SIG-M5 (cell line): Measurements from ENCODE around the gene KRT4.
"Not testable (repeated sequence)": the region's sequence is repeated elsewhere in the genome, so short reads cannot be mapped to it uniquely, and the experiment has no call there.

Source experiments
- DNase-seq: peaks from one replicate; lab custom pipeline; 2025; lab: John Stamatoyannopoulos, UW

The KRT4 gene

DNA sequence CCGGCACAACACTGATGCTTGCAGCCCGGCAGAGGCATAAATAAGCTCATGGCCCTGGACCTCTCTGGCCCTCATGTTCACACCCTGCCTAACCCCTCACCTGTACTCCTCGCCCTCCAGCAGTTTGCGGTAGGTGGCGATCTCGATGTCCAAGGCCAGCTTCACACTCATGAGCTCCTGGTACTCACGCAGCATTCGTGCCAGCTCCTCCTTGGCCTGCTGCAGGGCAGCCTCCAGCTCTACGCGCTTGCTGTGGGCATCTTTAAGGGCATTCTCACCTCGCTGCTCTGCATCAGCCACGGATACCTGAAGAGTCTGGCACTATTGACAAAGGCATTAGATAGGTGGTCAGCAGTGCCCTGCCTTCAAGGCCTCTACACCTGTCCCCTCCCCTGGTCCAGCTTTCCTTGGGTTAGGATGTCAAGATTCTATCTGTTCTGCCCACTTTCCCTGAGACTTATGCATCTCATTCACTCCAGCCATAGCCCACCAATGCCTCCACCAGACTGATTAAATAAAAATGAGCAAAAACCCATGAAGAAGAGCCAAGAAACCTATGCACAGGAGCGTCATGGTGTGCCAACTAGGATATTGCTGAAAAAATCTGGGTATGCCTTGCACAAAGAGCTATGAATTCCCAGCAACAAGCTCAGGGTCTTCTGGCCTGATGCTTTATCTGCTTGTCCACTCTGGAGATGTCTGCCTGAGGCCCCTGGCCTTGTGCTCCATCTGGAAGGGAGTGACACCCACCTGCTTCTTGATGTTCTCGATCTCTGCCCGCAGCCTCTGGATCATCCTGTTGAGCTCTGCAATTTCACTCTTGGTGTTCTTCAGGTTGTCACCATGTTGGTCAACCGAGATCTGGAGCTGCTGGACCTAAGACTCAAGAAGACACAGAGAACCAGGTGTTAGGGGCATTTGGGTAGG lies 6.1 kb downstream of the KRT4 start:
- DNase-seq, result no peak

DNA sequence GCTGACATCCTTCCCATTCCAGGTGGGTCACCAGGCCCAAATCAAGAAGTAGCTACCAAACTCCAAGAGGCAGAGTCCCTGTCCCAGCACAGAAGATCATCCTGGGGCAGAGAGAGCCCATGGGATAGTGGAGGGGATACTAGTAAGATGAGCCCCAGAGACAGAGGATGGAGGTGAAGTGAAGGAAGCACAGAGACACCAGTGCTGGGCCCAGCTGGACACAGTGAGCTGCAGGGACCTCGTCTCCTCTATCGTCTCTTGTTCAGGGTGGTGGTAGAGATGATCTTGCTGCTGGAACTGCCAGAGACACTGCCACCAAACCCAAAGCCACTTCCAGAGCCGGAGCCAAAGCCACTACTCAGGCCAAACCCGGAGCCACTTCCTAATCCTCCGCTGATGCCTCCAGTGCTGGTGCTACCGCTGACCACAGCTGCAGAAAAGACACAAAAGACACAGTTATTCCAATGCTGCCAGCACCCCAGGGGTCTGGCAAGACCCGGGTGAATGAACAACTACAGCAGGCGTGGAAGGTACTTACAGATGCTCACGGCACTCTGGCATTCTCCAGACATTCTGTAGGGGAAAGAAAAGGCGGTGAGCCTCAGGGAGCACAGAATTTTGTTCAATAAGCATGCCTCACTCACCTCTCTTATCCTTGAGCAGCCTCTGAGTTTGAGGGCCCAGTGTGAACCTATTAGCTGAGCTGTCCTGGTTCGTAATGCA lies 6.9 kb downstream of the KRT4 start:
- no peak for DNase-seq

- no peak for DNase-seq
These were observed 7.6 kb downstream of the KRT4 start for GRCh38 chr12:52806169-52806811.

DNA sequence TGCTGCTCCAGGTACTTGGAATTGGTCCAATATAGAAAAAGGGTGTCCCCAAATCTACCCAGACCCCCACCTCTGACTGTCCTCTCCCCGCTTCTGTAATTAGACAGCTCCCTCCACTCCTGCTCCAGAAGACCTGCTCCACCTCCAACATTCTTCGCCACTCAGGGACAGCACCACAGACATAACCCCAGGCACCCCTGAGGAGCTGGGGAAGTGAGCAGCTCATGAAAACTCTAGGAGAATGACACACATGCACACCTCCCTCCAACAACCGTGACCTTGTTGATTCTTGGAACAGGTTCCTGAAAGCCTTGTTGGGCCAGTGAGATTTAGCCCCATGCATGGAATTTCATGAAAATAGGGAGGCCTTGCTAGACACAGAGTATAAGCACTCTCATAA lies 8.2 kb downstream of the KRT4 start:
- DNase-seq, result no peak

DNA sequence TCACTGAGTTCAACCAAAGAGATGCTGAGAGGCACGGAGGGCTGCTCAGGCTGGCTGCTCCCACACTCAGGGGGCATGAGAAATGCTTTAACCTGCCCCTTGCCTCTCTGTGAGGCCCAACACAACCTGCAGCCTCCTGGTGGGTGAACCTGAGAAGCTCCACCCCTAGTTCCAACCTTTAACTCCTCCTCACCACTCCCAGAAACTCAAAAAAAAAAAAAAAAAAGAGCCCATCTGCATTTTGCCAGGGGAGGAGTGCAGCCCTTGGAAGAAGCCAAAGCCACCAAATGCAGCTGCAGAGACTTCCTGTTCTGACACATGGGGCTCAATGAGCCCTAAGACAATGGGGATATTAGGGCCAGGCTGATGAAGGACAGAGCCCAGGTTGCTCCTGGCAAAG lies 8.9 kb downstream of the KRT4 start:
- DNase-seq, result no peak

- DNase-seq, result no peak
These were observed 11.5 kb downstream of the KRT4 start for GRCh38 chr12:52802442-52802841.

- no peak for DNase-seq
These were observed 12.1 kb downstream of the KRT4 start for GRCh38 chr12:52801773-52802172.

DNA sequence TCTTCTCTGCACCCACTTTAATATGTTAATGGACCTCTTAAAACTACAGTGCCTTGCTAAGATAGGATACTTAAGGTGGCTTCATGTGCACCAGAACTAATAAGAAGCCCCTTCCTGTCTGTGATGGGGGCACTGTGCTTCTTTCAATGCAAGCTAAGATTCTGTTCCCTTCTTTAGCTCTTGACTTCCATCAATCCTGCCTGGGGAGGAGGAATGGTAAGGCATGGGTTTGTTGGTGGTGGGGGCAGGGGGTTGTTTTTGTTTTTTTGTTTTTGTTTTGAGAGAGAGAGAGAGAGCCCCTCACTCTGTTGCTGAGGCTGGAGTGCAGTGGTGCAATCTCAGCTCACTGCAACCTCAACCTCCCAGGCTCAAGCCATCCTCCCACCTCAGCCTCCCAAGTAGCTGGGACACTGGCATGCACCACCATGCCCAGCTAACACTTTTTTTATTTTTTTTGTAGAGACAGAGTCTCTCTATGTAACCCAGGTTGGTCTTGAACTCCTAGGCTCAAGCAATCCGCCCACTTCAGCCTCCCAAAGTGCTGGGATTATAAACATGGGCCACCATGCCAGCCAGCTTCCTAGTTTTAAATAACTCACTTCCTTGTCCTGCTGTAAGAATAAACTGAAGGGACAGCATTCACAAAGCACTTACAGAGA lies 13.5 kb downstream of the KRT4 start:
- no peak for DNase-seq

DNA sequence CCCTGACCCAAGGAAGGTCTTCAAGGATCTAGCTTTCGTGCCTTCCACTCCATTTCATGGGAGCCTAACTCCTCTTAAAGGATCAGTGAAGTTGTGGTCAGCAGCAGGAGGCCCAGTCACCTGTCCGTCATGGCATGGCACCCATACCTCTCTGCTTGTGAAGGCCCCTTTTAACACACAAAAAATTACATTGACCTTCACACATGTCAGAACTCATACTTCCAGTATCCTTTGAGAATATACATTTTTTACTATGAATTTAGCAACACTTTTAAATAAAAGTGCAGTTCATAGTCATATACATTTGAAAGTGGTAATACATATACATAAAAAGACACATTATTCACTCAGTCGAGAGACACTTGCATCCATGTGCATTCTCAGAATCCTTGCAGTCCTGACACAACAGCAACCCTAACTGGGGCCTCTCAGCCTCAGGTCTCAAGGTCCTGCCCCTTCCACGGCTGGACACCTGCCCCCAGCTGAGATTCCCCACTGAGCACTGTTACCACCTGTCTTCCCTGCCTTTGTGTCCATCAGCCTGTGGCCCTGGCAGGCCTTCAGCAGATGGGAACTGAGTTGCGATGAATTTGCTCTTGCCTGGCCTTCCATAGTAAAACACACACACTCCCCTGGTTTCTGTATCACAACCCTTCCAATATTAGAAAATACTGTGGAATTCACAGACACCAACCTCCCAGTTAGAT lies 14.3 kb downstream of the KRT4 start:
- DNase-seq, result no peak

- DNase-seq, result no peak
These were observed 15.0 kb downstream of the KRT4 start for GRCh38 chr12:52798671-52799504.

GRCh38 chr12:52798003-52798670 lies 15.8 kb downstream of the KRT4 start:
- DNase-seq, result no peak

- DNase-seq, result no peak
These were observed 16.4 kb downstream of the KRT4 start for GRCh38 chr12:52797529-52797894.

- no peak for DNase-seq
These were observed 16.9 kb downstream of the KRT4 start for GRCh38 chr12:52796839-52797528.

GRCh38 chr12:52796429-52796794 lies 17.5 kb downstream of the KRT4 start:
- no peak for DNase-seq

DNA sequence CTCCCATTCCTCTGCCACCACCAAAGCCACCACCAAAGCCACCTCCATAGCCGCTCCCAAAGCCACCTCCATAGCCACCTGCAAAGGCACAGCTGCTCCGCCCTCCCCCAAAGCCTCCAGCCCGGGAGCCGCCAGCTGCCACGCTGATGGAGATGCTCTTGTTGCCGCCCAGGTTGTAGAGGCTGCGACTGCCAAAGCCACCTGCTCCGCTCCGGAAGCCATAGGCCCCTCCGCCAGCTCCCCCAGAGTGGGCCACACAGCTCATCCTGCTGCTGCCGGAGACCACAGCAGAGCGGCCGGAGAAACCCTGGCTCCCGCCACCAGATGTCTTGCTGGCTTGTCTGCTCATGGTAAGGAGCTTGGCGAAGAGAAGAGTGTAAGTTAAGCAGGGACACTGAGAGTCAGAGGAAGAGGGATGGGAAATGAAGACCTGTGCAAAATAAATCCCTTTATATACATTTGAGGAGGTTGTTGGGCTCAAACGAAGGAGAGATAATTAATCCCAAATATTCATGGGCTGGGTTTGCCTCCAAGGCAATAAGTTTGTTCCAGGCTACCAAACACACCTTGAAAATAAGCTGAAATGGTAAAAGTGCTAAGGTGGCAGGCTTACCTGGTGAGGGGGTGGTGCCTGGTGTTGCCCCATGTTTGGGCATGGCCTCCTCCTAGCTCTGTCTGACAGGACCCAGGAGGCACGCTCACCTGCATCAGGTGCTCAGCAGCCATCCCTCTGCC lies 18.1 kb downstream of the KRT4 start, which contains the start of gene KRT3:
KRT3 (minus strand) TSS at position 424 of the 735 bp plus-strand sequence; CDS start at position 349, 75 bp downstream.
- no peak for DNase-seq

- DNase-seq, result not testable (repeated sequence)
These were observed 18.6 kb downstream of the KRT4 start for GRCh38 chr12:52795332-52795674.

DNA sequence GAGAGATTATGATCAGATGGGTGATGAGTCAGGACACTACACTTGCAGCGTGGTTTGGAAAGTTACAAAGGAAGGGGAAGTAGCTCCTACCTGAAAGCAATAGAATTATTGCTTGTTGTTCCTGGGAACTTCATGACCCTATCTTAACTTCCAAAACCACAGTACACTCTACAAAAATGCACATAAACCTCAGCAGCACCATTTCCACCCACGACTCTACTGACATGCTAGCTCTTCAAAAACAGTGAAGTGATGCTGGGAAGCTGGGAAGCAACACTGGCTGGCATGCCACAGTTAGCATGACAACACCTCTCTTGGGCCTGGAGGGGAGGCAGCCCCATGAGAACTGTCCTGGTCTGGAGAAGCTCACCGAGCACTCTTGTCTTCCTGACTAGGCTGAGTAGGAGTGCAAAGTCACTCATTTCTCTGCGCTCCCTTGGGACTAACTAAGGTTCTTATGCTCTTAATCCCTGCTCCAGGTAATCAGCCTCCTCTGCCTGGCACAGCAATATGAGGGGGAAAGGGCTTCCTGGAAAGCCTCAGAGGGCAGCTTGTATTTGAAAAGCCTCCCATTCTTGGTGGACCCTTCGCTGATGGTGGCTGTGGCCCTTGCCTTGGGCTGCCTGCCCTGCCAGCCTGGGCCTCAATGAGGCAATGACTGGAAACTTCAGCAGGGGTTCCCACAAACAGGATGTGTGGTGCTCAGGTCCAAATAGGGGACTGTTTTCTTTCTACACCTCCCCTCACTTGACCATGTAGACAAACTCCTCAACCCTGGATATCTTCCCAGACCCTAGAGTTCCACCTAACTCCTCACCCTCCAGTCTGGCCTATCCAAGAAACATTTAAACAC lies 19.2 kb downstream of the KRT4 start:
- no peak for DNase-seq
